ENCODE results near the gene GRIA2.
"Not testable (repeated sequence)": the region's sequence is repeated elsewhere in the genome, so short reads cannot be mapped to it uniquely, and the experiment has no call there.

The GRIA2 gene

GRCh38 chr4:157220371-157220881, at the start of gene GRIA2:
Gene GRIA2 (plus strand): TSS chr4:157220728. CDS start chr4:157221043, 315 bp downstream.
- peak; percentile 50 for DNase-seq

- peak; percentile 8 for DNase-seq
These were observed 48.5 kb upstream of the GRIA2 start for GRCh38 chr4:157172011-157172410.

- DNase-seq: not testable (repeated sequence)
These were observed 40.3 kb upstream of the GRIA2 start for GRCh38 chr4:157180268-157180667.

GRCh38 chr4:157184300-157184699, 36.2 kb upstream of the GRIA2 start:
- no peak for DNase-seq

DNA sequence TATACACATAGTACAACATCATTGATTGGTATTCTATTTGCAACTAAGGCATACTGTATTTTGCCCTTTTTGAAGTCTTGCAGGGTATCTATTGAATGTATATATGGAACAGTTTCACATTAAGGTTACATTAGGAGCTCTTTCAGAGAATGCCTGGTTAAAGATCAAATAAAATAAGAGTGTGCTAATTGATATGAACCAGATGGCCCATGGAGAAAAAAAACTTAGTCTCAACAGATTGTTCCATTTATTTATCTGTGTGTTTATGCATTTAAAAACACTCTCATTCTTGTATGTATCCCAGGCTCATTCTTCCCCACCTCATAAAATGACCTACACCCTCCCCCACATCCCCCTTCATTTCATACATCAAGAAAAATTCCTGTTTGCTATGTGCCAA, 35.2 kb upstream of the GRIA2 start:
- DNase-seq: no peak

GRCh38 chr4:157195374-157195773, 25.2 kb upstream of the GRIA2 start:
- no peak for DNase-seq

GRCh38 chr4:157196046-157196445, 24.5 kb upstream of the GRIA2 start:
- DNase-seq: no peak

GRCh38 chr4:157204634-157205244, 15.8 kb upstream of the GRIA2 start:
- DNase-seq: no peak

- DNase-seq: peak; percentile 11
These were observed 2.8 kb upstream of the GRIA2 start for GRCh38 chr4:157217708-157218107.

DNA sequence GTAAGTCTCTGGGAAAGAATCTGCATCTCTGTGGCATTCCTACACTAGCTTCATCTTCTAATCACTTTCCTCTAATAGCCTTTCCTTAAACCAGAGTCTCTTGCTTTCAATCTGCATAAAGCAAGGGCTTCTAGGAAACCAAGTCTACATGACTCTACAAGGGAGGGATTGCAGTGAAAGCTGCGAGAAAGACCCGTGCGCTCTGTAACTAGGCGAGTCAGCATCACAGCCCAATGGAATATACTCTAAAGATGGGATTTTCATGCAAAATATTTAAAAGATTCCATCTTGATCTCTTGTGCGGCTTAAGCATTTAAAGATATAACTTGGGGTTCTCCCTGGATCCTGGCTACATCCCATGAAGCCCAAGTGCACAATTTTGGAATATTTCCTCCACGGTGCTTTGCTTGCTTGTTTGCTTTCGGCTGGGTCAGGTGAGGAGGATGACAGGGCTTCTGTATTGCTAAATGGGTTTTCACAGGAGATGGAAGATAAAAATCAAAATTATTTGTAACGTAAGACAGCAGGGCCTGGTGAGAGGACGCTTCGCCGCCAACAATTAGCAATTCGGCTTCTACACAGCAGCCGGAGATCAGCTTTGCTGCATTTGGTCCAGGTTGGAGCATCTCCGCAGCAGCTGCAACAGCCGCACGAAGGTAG, 687 bp upstream of the GRIA2 start:
- DNase-seq: no peak

GRCh38 chr4:157221426-157221894, 932 bp downstream of the GRIA2 start:
- DNase-seq: no peak

GRCh38 chr4:157221895-157222770, 1.6 kb downstream of the GRIA2 start:
- DNase-seq: peak; percentile 2

DNA sequence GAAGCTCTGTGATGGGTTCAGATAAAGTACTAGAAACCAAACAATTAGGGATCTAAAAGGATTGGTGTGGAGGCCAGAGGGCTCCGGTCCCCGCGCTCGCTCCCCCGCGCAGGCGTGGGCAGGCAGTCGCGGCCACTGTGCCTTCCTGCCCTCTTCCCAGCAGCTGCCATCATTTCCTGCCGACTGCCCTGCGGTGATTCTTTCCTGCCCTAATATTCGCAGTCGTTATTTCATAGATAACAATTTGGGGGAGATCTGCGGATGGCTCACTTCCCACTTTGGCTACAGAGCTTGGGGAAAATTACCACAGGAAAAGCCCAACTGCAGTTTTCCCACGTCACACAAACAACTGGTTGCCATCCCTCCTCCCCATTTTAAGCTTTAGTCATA, 2.2 kb downstream of the GRIA2 start:
- DNase-seq: no peak

- no peak for DNase-seq
These were observed 2.9 kb downstream of the GRIA2 start for GRCh38 chr4:157223456-157223855.

DNA sequence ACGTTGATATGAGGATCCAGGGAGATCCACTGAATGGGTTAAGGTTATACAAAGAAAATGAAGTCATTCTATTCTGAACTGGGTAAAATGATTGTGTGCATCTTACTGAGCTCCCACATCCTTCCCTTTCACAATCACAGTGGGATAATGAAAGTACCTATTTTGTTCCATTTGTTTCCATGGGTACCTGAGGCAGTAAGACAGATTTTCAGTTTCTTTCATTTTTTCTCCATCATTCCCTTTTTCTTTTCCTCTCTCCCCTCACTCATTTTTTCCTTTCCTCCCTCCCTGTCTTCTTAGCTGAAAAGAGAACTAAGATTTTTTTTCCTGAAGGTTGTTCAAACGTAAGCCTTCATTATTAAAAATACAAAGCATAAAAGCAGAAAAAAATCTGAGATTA, 4.6 kb downstream of the GRIA2 start:
- DNase-seq: no peak

GRCh38 chr4:157226035-157226434, 5.5 kb downstream of the GRIA2 start:
- DNase-seq: no peak

DNA sequence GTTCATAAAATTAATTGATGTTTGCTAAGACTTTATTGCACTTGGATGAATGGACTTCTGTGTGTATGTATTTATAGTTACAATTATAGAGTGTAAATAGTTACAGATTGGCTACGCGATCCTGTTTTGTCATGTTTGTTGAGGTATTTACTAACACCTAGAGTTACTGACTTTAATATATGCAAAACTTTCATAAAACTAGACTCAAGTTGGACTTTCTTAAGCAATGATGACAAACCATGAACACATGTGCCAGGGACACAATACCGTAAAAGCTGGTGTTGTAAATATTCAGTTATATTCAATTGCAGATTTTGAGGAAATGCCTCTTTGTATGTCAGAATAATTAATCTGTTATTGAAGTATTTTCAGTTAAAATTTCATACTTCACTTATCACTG, 6.1 kb downstream of the GRIA2 start:
- DNase-seq: no peak

- no peak for DNase-seq
These were observed 11.0 kb downstream of the GRIA2 start for GRCh38 chr4:157231525-157231924.

DNA sequence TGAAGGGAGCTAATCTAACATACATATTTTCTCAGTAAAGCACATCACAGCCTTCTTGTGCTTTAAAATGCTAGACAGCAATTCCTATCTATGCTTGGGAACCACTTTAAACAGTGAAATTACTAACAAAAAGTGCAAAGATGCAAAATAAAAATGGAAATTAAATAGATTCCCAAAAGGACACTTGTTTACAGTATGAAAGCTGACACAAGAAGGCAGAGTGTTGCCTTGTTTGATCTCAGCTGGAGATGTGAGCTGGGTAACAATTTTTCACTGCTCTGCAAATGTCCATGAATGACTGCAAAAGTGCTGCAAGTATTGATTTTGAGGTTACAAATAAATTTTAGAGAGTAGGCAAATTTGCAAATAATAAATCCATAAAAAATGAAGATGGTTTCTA, 22.3 kb downstream of the GRIA2 start:
- no peak for DNase-seq

GRCh38 chr4:157244348-157244747, 23.8 kb downstream of the GRIA2 start:
- no peak for DNase-seq

GRCh38 chr4:157245351-157245750, 24.8 kb downstream of the GRIA2 start:
- DNase-seq: no peak

- no peak for DNase-seq
These were observed 26.4 kb downstream of the GRIA2 start for GRCh38 chr4:157246964-157247363.

- DNase-seq: not testable (repeated sequence)
These were observed 37.6 kb downstream of the GRIA2 start for GRCh38 chr4:157258165-157258564.

DNA sequence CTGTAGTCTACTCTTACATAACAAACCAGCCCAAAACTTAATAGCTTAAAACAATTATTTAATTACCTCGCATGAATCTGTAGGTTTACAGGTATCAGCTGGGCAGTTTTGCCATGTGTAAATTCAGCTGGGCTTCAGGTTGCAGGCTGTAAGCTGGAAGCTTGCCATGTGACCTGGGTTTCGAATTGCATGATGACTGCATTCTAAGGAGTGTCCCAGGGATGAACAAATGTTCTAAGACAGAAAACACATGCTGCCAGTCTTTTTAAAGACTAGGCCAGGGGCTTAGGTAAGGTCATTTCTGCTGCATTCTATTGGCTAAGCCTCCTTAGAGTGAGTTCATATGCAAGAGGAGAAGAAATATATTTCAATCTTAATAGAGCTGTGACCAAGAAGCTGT, 44.8 kb downstream of the GRIA2 start:
- DNase-seq: no peak
